PC-9 (cell line): ENCODE measurements around the gene TANC2.

Source experiments
- CTCF ChIP-seq: fragments of 200-600 bp; sonication (generic); conservative IDR thresholded peaks from 2 replicates; pipeline ENCODE4 v1.6.1; 2017; ENCODE audit warnings: mixed run types, antibody characterized with exemption, mild to moderate bottlenecking, moderate library complexity
- EZH2 ChIP-seq: fragments of 200-600 bp; sonication (generic); IDR thresholded peaks from 2 replicates; pipeline ENCODE4 v1.8.0; 2017; ENCODE audit warnings: antibody characterized with exemption, low read depth

- TF ChIP-seq EZH2 (no peak), CTCF (no peak)
Observed at GRCh38 chr17:62935098-62935497, 30.9 kb upstream of the TANC2 start.
